ENCODE results near the gene TAF12.
"Not testable (repeated sequence)": the region's sequence is repeated elsewhere in the genome, so short reads cannot be mapped to it uniquely, and the experiment has no call there.

The TAF12 gene

GRCh38 chr1:28580722-28581530, 61.9 kb downstream of the TAF12 start:
- DNase-seq = peak; percentile 71

DNA sequence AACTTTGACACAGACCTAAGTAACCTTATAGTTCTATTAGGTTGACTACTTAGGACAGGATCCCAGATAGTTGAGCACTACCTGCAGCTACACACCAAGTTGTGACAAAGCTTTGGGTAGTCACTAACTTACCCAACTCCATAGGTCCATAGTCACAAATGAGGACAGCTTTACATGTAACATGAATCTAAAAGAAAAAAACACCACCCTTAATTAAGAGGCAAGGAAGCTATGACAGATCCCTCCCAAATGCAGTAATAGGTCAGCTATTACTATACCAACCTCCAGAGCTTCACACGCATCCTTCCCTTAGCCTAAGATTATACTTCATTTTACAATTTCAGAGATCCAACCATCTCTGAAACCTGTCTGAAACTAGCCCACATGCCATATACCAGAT, 63.5 kb downstream of the TAF12 start:
- DNase-seq = no peak

- DNase-seq = no peak
Observed at GRCh38 chr1:28578696-28579218, 64.1 kb downstream of the TAF12 start.

DNA sequence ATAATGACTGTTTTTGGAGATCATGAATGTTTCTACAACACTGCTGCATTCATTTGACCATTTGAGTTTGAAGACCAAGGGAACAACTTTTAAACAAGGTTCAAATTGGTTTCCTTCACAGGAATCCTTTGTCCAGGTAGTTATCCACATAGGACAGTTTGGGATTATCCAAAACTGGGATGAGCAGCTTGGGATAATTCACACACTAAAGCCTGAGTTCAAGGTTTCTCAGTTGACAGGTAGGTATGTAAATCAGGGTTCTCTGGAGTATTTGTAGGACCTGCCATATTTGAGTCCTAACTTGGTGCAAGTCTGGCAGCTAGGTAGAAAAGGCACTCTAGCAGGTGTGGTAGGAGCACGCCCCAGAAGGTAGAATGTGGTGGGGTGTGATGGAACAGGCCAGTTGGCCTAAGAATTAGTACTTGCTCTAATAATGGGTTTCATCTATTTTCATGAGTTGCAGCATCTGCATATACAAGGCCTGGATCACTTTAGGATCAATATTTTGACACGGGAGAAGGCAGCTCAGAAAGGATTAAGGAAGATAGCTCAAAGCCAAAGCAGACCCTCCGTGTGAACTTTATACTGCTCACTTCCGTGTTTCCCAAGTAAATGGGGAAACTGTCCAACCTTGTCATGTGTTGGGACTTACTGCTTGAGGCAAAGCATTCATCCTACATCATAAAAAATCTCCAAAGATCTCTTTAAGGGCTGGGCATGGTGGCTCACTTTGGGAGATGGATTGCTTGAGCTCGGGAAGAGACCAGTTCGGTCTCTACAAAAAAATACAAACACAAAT, 64.9 kb downstream of the TAF12 start:
- peak; percentile 17 for DNase-seq

GRCh38 chr1:28577052-28577678, 65.7 kb downstream of the TAF12 start:
- peak; percentile 11 for DNase-seq

GRCh38 chr1:28573564-28573963, 69.3 kb downstream of the TAF12 start:
- DNase-seq = no peak

GRCh38 chr1:28572891-28573290, 70.0 kb downstream of the TAF12 start:
- DNase-seq = not testable (repeated sequence)

DNA sequence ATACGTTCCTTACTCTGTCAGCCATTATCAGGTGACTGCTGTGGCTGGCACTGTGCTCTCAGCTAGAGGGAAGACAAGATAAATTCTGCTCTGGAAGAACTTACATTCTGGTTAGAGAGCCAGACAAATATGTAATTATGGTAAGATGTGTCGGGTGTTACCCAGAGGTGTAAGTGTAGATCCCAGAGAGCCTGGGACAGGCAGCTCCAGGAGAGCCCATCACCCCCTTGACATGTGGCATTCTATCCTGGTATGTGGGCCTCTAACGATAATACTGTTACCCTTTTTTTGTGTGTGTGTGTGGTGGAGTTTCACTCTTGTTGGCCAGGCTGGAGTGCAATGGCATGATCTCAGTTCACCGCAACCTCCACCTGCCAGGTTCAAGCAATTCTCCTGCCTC, 71.0 kb downstream of the TAF12 start:
- DNase-seq = no peak

DNA sequence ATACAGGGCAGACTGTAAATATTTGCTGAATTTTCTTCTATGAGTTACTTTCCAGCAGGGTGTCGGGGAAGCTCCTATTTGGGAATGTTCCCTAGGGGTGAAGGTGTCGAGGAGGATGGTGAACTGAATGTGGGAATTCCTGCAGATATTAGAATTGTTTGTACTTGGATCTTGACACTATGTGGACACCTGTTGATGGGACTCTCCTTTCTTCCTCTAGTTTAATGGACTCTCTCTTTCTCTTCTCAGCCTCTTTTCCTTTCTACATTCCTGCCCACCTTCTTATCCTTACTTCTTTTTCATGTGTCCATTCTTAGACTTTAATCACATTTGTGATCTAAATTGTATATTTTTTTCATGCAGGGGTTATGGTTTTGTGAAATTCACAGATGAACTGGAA, 75.9 kb downstream of the TAF12 start:
- no peak for DNase-seq

DNA sequence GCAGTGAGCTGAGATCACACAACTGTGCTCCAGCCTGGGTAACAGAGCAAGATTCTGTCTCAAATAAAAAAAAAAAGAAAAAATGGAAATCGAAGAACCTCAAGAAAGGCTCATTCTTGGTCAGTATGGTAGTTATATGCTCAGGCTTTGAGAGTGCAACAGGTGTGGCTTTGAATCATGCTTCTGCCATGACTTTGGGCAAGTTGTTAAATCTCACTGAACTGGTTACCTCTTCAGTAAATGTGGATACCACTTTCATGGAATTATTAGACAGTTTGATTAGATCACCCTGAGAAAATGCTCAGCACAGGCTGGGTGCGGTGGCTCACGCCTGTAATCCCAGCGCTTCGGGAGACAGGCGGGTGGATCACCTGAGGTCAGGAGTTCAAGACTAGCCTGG, 77.1 kb downstream of the TAF12 start:
- DNase-seq = no peak

DNA sequence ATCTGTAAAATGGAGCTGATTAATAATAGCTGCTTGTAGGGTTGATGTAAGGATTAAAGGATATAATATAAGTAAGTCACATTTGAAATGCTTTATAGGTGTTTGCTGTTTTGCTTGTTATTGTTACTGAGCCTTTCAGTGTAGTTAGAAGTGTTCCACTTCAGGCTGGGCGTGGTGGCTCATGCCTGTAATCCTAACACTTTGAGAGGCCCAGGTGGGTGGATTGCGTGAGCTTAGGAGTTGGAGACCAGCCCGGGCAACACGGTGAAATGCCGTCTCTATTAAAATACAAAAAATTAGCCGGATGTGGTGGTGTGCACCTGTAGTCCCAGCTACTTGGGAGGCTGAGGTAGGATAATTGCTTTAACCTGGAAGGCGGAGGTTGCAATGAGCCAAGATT, 77.8 kb downstream of the TAF12 start:
- no peak for DNase-seq

- no peak for DNase-seq
Observed at GRCh38 chr1:28564310-28564709, 78.6 kb downstream of the TAF12 start.

DNA sequence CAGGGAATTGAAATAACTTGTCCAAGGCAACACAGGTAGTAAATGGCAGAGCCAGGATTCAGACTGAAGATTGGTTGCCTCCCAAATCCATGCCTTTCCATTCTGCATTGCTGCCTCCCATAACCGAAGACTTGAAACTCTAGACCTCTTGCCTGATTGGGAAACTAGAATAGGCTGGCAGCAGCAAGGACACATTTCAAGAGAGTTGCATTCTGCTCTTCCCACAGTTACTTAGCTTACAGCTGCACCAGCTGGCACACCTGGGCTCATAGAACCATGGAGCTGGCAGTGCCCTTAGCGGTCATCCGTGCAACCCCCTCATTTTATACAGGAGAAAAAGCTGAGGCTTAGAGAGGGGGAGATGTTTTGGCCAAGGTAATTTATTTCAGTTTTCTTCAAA, 82.0 kb downstream of the TAF12 start:
- DNase-seq = no peak

Data from CD4-positive, alpha-beta T cell treated with Interleukin-17A for 1 hour (primary cell).